ENCODE results near the gene NEDD4.

Gene NEDD4

GRCh38 chr15:55912982-55913381, 80.4 kb downstream of the NEDD4 start (continued):
- TF ChIP-seq ZFP3 (tag by site-specific recombination; IDR thresholded peaks at IDR 0.05; ENCODE audit: low read depth) (no peak), ZNF488 (tag by site-specific recombination; IDR thresholded peaks at IDR 0.05) (no peak)

- Histone ChIP-seq H3K4me1 (ENCODE audit: control insufficient read depth, insufficient read depth, low read length) (no peaks in the 10 kb centered on the region), H3K36me3 (ENCODE audit: control insufficient read depth in 2 of 2, insufficient read depth in 1 of 2, low read length in 2 of 2) (no peaks in the 10 kb centered on the region), H3K4me3 (ENCODE audit: low read depth, low read length) (no peak overlapping the region), H3K9me3 (ENCODE audit: control insufficient read depth, insufficient read depth, low read depth, low read length) (no peaks in the 10 kb centered on the region), H3K27ac (ENCODE audit: extremely low read depth, low read depth, low read length) (no peak overlapping the region)
- TF ChIP-seq OSR2 (tag by site-specific recombination; IDR thresholded peaks at IDR 0.05) (no peak), ZNF416 (tag by site-specific recombination; IDR thresholded peaks at IDR 0.05) (no peak), GLIS1 (tag by site-specific recombination; IDR thresholded peaks at IDR 0.05) (no peak), ELK4 (IDR thresholded peaks at IDR 0.05; ENCODE audit: borderline replicate concordance, low read depth, low read length) (no peak), AEBP2 (tag by site-specific recombination; IDR thresholded peaks at IDR 0.05; ENCODE audit: borderline replicate concordance) (no peak), SP7 (tag by site-specific recombination; IDR thresholded peaks at IDR 0.05) (no peak), ZNF639 (tag by site-specific recombination; IDR thresholded peaks at IDR 0.05) (no peak), ZNF510 (tag by site-specific recombination; IDR thresholded peaks at IDR 0.05; ENCODE audit: insufficient replicate concordance) (no peak), MYNN (tag by site-specific recombination; IDR thresholded peaks at IDR 0.05; ENCODE audit: borderline replicate concordance) (no peak), BCL6B (tag by site-specific recombination; IDR thresholded peaks at IDR 0.05) (no peak)
- ChIA-PET CTCF (interaction anchor here (0.6 kb wide), 1 partner anchor 135 kb away, joined by 3 read pairs; no protein-coding TSS in a partner anchor), POLR2A (no interaction called here)
Observed at GRCh38 chr15:55909036-55909811, 84.2 kb downstream of the NEDD4 start.

- ChIA-PET CTCF (interaction anchor here (1.3 to 1.6 kb wide), 2 partner anchors 10 kb away, joined by 5 to 12 read pairs; no protein-coding TSS in a partner anchor), POLR2A (no interaction called here)
- no peak overlapping the region for H3K4me3 ChIP-seq (ENCODE audit: low read depth, low read length)
- H3K27ac ChIP-seq (ENCODE audit: extremely low read depth, low read depth, low read length): no peak overlapping the region
- H3K4me1 ChIP-seq (ENCODE audit: control insufficient read depth, insufficient read depth, low read length): no peaks in the 10 kb centered on the region
- no peaks in the 10 kb centered on the region for H3K36me3 ChIP-seq (ENCODE audit: control insufficient read depth in 2 of 2, insufficient read depth in 1 of 2, low read length in 2 of 2)
- no peaks in the 10 kb centered on the region for H3K9me3 ChIP-seq (ENCODE audit: control insufficient read depth, insufficient read depth, low read depth, low read length)
- no peak for TF ChIP-seq ZBTB7A (tag by site-specific recombination; IDR thresholded peaks at IDR 0.05; ENCODE audit: low read depth)
- TF ChIP-seq GLI4 (tag by site-specific recombination; IDR thresholded peaks at IDR 0.05): no peak
- no peak for TF ChIP-seq GFI1B (tag by site-specific recombination; IDR thresholded peaks at IDR 0.05)
- no peak for TF ChIP-seq ZNF692 (tag by site-specific recombination; IDR thresholded peaks at IDR 0.05)
- no peak for TF ChIP-seq ZNF837 (tag by site-specific recombination; IDR thresholded peaks at IDR 0.05)
- TF ChIP-seq HOXC10 (CRISPR knock-in tag; IDR thresholded peaks at IDR 0.05): no peak
- no peak for TF ChIP-seq TSHZ1 (tag by site-specific recombination; IDR thresholded peaks at IDR 0.05; ENCODE audit: borderline replicate concordance)
- no peak for TF ChIP-seq ZNF169 (tag by site-specific recombination; IDR thresholded peaks at IDR 0.05)
- no peak for TF ChIP-seq ZNF529 (tag by site-specific recombination; IDR thresholded peaks at IDR 0.05; ENCODE audit: insufficient replicate concordance)
Observed at GRCh38 chr15:55907797-55908196, 85.6 kb downstream of the NEDD4 start.
